ENCODE data around the gene BABAM1.

DNA sequence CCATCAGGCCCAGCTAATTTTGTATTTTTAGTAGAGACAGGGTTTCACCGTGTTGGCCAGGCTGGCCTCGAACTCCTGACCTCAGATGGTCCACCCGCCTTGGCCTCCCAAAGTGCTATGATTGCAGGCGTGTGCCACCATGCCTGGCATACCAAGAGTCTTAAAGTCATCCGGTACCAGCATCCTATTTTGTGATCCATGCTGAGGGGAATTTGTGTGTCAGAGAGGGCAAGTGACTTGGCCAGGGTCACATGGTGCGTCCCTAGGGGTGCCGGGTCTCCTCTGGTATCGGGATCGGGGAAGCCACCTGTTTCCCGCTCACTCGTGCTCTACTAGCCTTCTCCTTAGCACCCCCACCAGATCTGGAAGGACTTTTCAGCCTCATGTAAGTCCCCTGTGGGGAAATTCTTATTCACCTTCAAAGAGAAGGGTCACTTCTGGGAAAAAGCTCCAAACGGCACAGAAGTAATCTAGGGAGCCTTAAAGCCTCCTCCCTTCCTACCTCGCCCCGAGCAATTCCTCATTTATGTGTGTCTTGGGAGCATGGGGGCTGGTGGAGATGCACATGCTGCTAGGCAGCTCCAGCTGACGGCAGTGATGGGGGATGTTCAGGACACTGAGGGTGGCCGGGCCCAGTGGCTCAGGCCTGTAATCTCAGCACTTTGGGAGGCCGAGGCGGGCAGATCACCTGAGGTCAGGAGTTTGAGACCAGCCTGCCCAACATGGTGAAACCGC lies 8.4 kb downstream of the BABAM1 start:
- TF ChIP-seq CTCF (IDR thresholded peaks at IDR 0.05), result no peak
- no peak for TF ChIP-seq ZFX (IDR thresholded peaks at IDR 0.05; ENCODE audit: borderline replicate concordance)
